C4-2B (cell line): Measurements from ENCODE around the gene GLI3.

ENCODE experiments used
- CTCF ChIP-seq: fragments of 450-650 bp; conservative IDR thresholded peaks from 2 replicates; pipeline ENCODE4 v1.5.1; 2017; ENCODE audit warnings: mild to moderate bottlenecking
- ZFX ChIP-seq: fragments of 450-650 bp; IDR thresholded peaks from 2 replicates; pipeline ENCODE4 v1.6.1; 2017

GRCh38 chr7:42175834-42176723, 60.9 kb downstream of the GLI3 start:
- TF ChIP-seq CTCF = no peak
- no peak for TF ChIP-seq ZFX
